K562 (cell line): ENCODE measurements around the gene TMEM167B. TPM values are rescaled to one million over a fixed set of nuclear protein-coding genes. Genes with fewer than 3 reads are reported as not detected.
A peak's percentile ranks its signal among the peaks of the same experiment; 100 is the strongest.

Experiments used
- ATAC-seq: fragments of 200-7000 bp; cut with Tn5 transposase; 3 replicates; pipeline ENCODE4 v1.9.1; 2020; ENCODE audit warnings: moderate library complexity
- BruUV-seq: library from RNA; stranded (reverse); fragments of 400-500 nt; replicated peaks from 2 replicates; lab custom pipeline; 2021; lab: Mats Ljungman, UMichigan
- CTCF ChIA-PET: fragments of 300-600 bp; formaldehyde crosslinking; extraction: SDS; loops from one replicate; lab custom pipeline; 2021; ENCODE audit warnings: low intra/inter-chr PET ratio; lab: Yijun Ruan, JAX
- POLR2A ChIA-PET: fragments of 300-600, 350-650 bp; sonication (Branson Sonifier 250); formaldehyde crosslinking; extraction: SDS; loops from one replicate; lab custom pipeline; 2021; ENCODE audit warnings: antibody characterized with exemption, inconsistent platforms; lab: Yijun Ruan, JAX
- DNase-seq, 4 experiments: peaks; one replicate each; pipeline versions ENCODE4 v3.0.0 to v3.0.0-alpha.2; 2011 to 2018; ENCODE audit warnings: low spot score in 3 of 4, mixed read lengths in 3 of 4; ENCODE audit errors: extremely low read depth in 1 of 4
- FAIRE-seq: peaks from 2 replicates; lab custom pipeline; 2011; peaks lifted over from hg19 to GRCh38; lab: Jason Lieb, UNC
- H2AFZ ChIP-seq: 2 replicates; pipeline ENCODE4 v1.6.0; 2011; ENCODE audit warnings: low read depth, low read length, control low read depth, inconsistent platforms
- H3K27ac ChIP-seq: fragments of 200-600 bp; 3 replicates; pipeline ENCODE4 v1.8.0; 2011; ENCODE audit warnings: low read depth, mild to moderate bottlenecking, control low read depth, inconsistent platforms, low read length, moderate library complexity, mixed read lengths; ENCODE audit errors: extremely low read depth
- H3K27me3 ChIP-seq, 2 experiments: fragments of 300-600 bp in 1 of 2; 2 replicates in 1 of 2; 3 replicates in 1 of 2; pipeline versions ENCODE4 v1.6.0 to v1.8.0; 2011; ENCODE audit warnings: inconsistent platforms in 2 of 2, low read length in 2 of 2, mild to moderate bottlenecking in 1 of 2, mixed read lengths in 1 of 2, moderate library complexity in 1 of 2; ENCODE audit not compliant: control insufficient read depth in 2 of 2, insufficient read depth in 2 of 2
- H3K36me3 ChIP-seq: fragments of 300-600 bp; 3 replicates; pipeline ENCODE4 v1.8.0; 2011; ENCODE audit warnings: mild to moderate bottlenecking, low read length, inconsistent platforms; ENCODE audit not compliant: control insufficient read depth, insufficient read depth
- H3K4me1 ChIP-seq, 2 experiments: fragments of 200-600 bp in 1 of 2; replicated peaks in 1 of 2; 2 replicates in 1 of 2; 3 replicates in 1 of 2; pipeline versions ENCODE4 v1.5.1 to v1.8.0; 2011; ENCODE audit warnings: inconsistent platforms in 2 of 2, low read length in 2 of 2, mild to moderate bottlenecking in 1 of 2, mixed read lengths in 1 of 2, moderate library complexity in 1 of 2; ENCODE audit not compliant: control insufficient read depth in 2 of 2, insufficient read depth in 2 of 2
- H3K4me2 ChIP-seq: 2 replicates; pipeline ENCODE4 v1.6.1; 2011; ENCODE audit warnings: low read length, control low read depth, inconsistent platforms, mixed read lengths; ENCODE audit not compliant: insufficient read depth
- H3K4me3 ChIP-seq: fragments of 200-600 bp; sonication (generic), shearing (Covaris generic); 2 replicates; pipeline ENCODE4 v1.5.1; 2016; ENCODE audit warnings: control low read depth, inconsistent platforms
- H3K79me2 ChIP-seq: fragments of 200-600 bp; 3 replicates; pipeline ENCODE4 v1.8.0; 2011; ENCODE audit warnings: low read length, inconsistent platforms; ENCODE audit not compliant: control insufficient read depth, insufficient read depth
- H3K9ac ChIP-seq, 2 experiments: 2 replicates each; pipeline versions ENCODE4 v1.6.0 to v1.6.1; 2011; ENCODE audit warnings: low read depth in 2 of 2, low read length in 2 of 2, control low read depth in 1 of 2, inconsistent platforms in 1 of 2, mild to moderate bottlenecking in 1 of 2, mixed read lengths in 1 of 2; ENCODE audit not compliant: insufficient read depth in 1 of 2
- H3K9me1 ChIP-seq: one replicate; pipeline ENCODE4 v1.6.0; 2011; ENCODE audit warnings: inconsistent platforms, mild to moderate bottlenecking, low read length, moderate library complexity; ENCODE audit not compliant: control insufficient read depth, insufficient read depth
- H3K9me3 ChIP-seq: replicated peaks from 2 replicates; pipeline ENCODE4 v1.5.1; 2011; ENCODE audit warnings: low read depth, low read length, inconsistent platforms; ENCODE audit not compliant: control insufficient read depth, insufficient read depth
- H4K20me1 ChIP-seq: replicated peaks from 2 replicates; pipeline ENCODE4 v1.6.1; 2011; ENCODE audit warnings: low read length, inconsistent platforms, mixed read lengths; ENCODE audit not compliant: control insufficient read depth, insufficient read depth
- CC2D1A ChIP-seq: fragments of 450-650 bp; IDR thresholded peaks from 2 replicates; pipeline ENCODE4 v1.6.1; 2017; ENCODE audit warnings: mild to moderate bottlenecking
- FOXK1 ChIP-seq: sonication (generic); formaldehyde crosslinking; IDR thresholded peaks from 2 replicates; pipeline ENCODE4 v1.8.0; 2022; ENCODE audit warnings: missing genetic modification reagents, mild to moderate bottlenecking, borderline replicate concordance
- HDAC1 ChIP-seq, 2 experiments: fragments of 450-650 bp; IDR thresholded peaks; 2 replicates each; pipeline ENCODE4 v1.6.1; 2016 to 2017; ENCODE audit warnings: inconsistent platforms in 1 of 2, mild to moderate bottlenecking in 1 of 2, moderate library complexity in 1 of 2
- HINFP ChIP-seq: fragments of 450-650 bp; conservative IDR thresholded peaks from 2 replicates; pipeline ENCODE4 v1.6.1; 2016; ENCODE audit warnings: missing genetic modification characterization, low read depth, mild to moderate bottlenecking, control low read depth, missing compliant biosample characterization
- HOMEZ ChIP-seq: fragments of 250-450 bp; sonication (Bioruptor Pico); IDR thresholded peaks from 2 replicates; pipeline ENCODE4 v1.4.0; 2020; ENCODE audit warnings: mild to moderate bottlenecking, moderate library complexity
- KLF16 ChIP-seq: IDR thresholded peaks from 2 replicates; pipeline ENCODE4 v1.6.1; 2016; ENCODE audit warnings: antibody characterized with exemption
- SMC3 ChIP-seq: conservative IDR thresholded peaks from 2 replicates; pipeline ENCODE4 v1.6.1; 2011; ENCODE audit warnings: low read depth, low read length, improper control_type of control experiment; ENCODE audit not compliant: insufficient read depth
- TEAD4 ChIP-seq, 2 experiments: sonication (generic) in 1 of 2; formaldehyde crosslinking in 1 of 2; IDR thresholded peaks; 2 replicates each; pipeline versions ENCODE4 v1.6.1 to v1.8.0; 2012 to 2022; ENCODE audit warnings: borderline replicate concordance in 1 of 2, inconsistent platforms in 1 of 2, low read length in 1 of 2, mild to moderate bottlenecking in 1 of 2, missing genetic modification reagents in 1 of 2
- TFAM ChIP-seq: fragments of 250-450 bp; sonication (Bioruptor Pico); conservative IDR thresholded peaks from 2 replicates; pipeline ENCODE4 v1.5.0; 2021; ENCODE audit warnings: mild to moderate bottlenecking, moderate library complexity
- ZBTB9 ChIP-seq: fragments of 450-650 bp; formaldehyde crosslinking; IDR thresholded peaks from 2 replicates; pipeline ENCODE4 v1.4.0; 2020; ENCODE audit warnings: mild to moderate bottlenecking, moderate library complexity
- ZC3H8 ChIP-seq: fragments of 450-650 bp; IDR thresholded peaks from 2 replicates; pipeline ENCODE4 v1.6.1; 2017
- ZNF184 ChIP-seq: sonication (generic); formaldehyde crosslinking; IDR thresholded peaks from 2 replicates; pipeline ENCODE4 v1.5.0; 2020; ENCODE audit warnings: missing genetic modification reagents
- ZNF217 ChIP-seq: sonication (generic); formaldehyde crosslinking; IDR thresholded peaks from 2 replicates; pipeline ENCODE4 v1.8.0; 2022; ENCODE audit warnings: mild to moderate bottlenecking, missing genetic modification reagents
- ZNF830 ChIP-seq: fragments of 250-450 bp; sonication (Bioruptor Pico); IDR thresholded peaks from 2 replicates; pipeline ENCODE4 v1.5.0; 2021; ENCODE audit warnings: mild to moderate bottlenecking
- WGBS: fragments of 100-300 bp; shearing (Covaris generic); methylation state at CpG from one replicate; pipeline ENCODE4 v1.1.6; 2016; ENCODE audit warnings: low coverage, mixed read lengths; ENCODE audit not compliant: insufficient coverage; ENCODE audit errors: missing lambda C conversion rate; 5-methylcytosine and 5-hydroxymethylcytosine counted together
- in situ Hi-C: fragments of 300-500 bp; cut with MboI; formaldehyde crosslinking; loops from 4 replicates; pipeline ENCODE4 v1.15.0; 2018; ENCODE audit warnings: inconsistent platforms, mixed read lengths
- intact Hi-C: fragments of 100-400 bp; cut with micrococcal nuclease; formaldehyde crosslinking; loops from 2 replicates; pipeline ENCODE4 v1.14.2; 2022
- polyA plus RNA-seq, 8 experiments: library from polyadenylated mRNA; depleted of rRNA in 4 of 8; stranded (reverse) in 5 of 8; unstranded in 3 of 8; fragments of >200 nt; fragmentation: Nextera tagmentation in 2 of 8; fragmentation: Illumina TruSeq in 1 of 8; extraction: Ambion mirVana in 2 of 8; extraction: Trizol in 1 of 8; gene quantifications; 2 replicates each; pipeline versions ENCODE4 v1.2.1 to v1.2.3, GENCODE V29; 2011 to 2014; ENCODE audit warnings: inconsistent platforms in 1 of 8, missing spikeins in 1 of 8
- total RNA-seq, 7 experiments: library from RNA; depleted of rRNA in 6 of 7; stranded (reverse); fragments of >200 nt in 6 of 7; fragmentation: Illumina TruSeq in 2 of 7; extraction: Trizol in 2 of 7; gene quantifications; 2 replicates each; pipeline versions ENCODE4 v1.2.1 to v1.2.3, GENCODE V29; 2011 to 2021; ENCODE audit warnings: low replicate concordance in 1 of 7

The TMEM167B gene
- total and polyA plus RNA-seq, 9 of the 15 experiments (the other 6 are each of a cell fraction or from before 2014, with no cell fraction given): 17.2 to 36.4 (median 32.2) TPM

GRCh38 chr1:109112056-109112651, 21.6 kb downstream of the TMEM167B start:
- POLR2A ChIA-PET: interaction anchor here (0.7 to 5.8 kb wide), 7 partner anchors 11 to 217 kb away, joined by 3 to 65 read pairs (median 4); partner anchors contain the start of gene TMEM167B
- 8% methylated on average over 10 of the region's 10 CpGs for WGBS
- H3K36me3 ChIP-seq: no peaks in the 10 kb centered on the region
- no peak overlapping the region for H3K27ac ChIP-seq
- intact Hi-C loops (loop anchor here (1.0 to 10.0 kb wide), 12 partner anchors 23 to 1327 kb away; partner anchors contain the start of genes CLCC1, GPR61 and WDR47), in situ Hi-C loops (loop anchor here (5.0 kb wide), 1 partner anchor 285 kb away; no protein-coding TSS in a partner anchor)
- no TSS peak for BruUV-seq
- H3K9ac ChIP-seq: no peak overlapping the region; a peak in 1 of 4 replicates
- peak; percentile 42 to 76 (median 60) for DNase-seq
- H3K4me1 ChIP-seq: peaks cover 12 to 20% of the 10 kb centered on the region in 2 experiments
- H2AFZ ChIP-seq: peak overlapping the region; percentile 36
- no peaks in the 10 kb centered on the region for H3K9me3 ChIP-seq
- CTCF ChIA-PET: interaction anchor here (0.6 to 2.3 kb wide), 17 partner anchors 11 to 1330 kb away, joined by 3 to 32 read pairs (median 3); partner anchors contain the start of gene TMEM167B
- H4K20me1 ChIP-seq: no peaks in the 10 kb centered on the region; the same call in 1 of the 2 replicates
- peak overlapping the region; percentile 71 for H3K4me2 ChIP-seq
- H3K27me3 ChIP-seq: peaks cover 0 to 6% of the 10 kb centered on the region in 2 experiments; a peak in 1 of 5 replicates
- FAIRE-seq: peak; percentile 85
- no peaks in the 10 kb centered on the region for H3K9me1 ChIP-seq
- ATAC-seq: peak; percentile 93
- H3K4me3 ChIP-seq: no peak overlapping the region
- H3K79me2 ChIP-seq: no peaks in the 10 kb centered on the region
- TF ChIP-seq ZNF830 (CRISPR knock-in tag) (no peak), TFAM (CRISPR knock-in tag) (no peak), CC2D1A (peak; percentile 37; the same call in 1 of the 2 replicates), KLF16 (peak; percentile 7; the same call in 1 of the 2 replicates), SMC3 (peak; percentile 65), ZNF217 (CRISPR knock-in tag) (no peak), HINFP (tag) (no peak), HDAC1 (IDR thresholded peaks at IDR 0.05) (no peak), ZC3H8 (no peak), ZBTB9 (no peak), FOXK1 (no peak), ZNF184 (CRISPR knock-in tag) (no peak), HOMEZ (CRISPR knock-in tag) (no peak), TEAD4 (IDR thresholded peaks at IDR 0.05; ENCODE audit: low read length) (no peak), TEAD4 (CRISPR knock-in tag; IDR thresholded peaks at IDR 0.05; ENCODE audit: borderline replicate concordance) (no peak)
